ENCODE measurements around the gene PAPLN.

Gene PAPLN

DNA sequence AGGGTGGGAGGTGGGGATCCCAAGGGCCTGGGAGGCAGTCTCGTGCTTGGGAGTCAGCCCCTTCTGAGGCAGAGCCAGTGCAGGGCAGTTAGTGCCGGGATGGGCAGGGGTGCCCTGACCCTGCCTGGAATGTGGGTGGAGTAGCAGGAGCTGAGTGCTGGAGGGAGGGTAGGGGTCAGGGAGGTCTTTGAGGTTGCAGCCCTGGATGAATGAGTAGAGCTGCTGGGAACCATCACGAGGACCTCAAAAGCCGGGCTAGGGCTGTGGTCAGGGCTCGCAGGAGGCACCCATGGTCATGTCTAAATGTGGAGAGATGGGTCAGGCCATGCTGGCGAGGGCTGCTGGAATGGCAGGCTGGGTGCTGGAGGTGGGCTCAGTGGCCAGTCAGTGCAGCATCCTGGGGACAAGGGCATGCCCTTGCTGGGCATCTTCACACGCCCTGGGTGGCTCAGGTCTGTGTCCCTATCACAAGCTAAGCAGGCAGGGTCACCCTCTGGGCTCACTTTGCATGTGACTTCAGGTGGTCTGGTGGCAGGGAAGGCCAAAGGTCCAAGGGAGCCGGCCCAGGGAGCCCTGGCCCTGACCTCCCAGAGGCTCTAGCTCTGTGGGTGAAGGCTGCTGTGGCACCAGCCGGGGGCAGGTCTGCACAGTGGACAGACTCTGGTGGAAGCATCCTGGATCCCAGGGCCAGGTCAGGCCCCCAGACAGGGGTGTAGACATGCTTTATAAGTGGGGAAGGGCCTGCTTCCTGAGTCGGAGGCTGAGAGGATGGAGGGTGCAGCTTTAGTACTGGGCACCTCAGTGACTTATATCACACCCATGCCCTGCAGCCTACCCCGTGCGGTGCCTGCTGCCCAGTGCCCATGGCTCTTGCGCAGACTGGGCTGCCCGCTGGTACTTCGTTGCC is 24.5 kb downstream of the PAPLN start:
- Histone ChIP-seq H3K9me2 (ENCODE audit: low read depth, low read length) (no peaks in the 10 kb centered on the region), H3K4me2 (ENCODE audit: low read length) (no peak overlapping the region), H3F3A (ENCODE audit: insufficient read depth, low read length) (no peaks in the 10 kb centered on the region), H3K27ac (ENCODE audit: low read depth, low read length, poor library complexity, severe bottlenecking) (no peak overlapping the region), H3K4me1 (ENCODE audit: insufficient read depth, low read length, severe bottlenecking) (no peaks in the 10 kb centered on the region), H2AFZ (ENCODE audit: low read length) (no peak overlapping the region), H3K36me3 (ENCODE audit: insufficient read depth, low read length) (no peaks in the 10 kb centered on the region), H3K79me2 (ENCODE audit: insufficient read depth, low read length) (no peaks in the 10 kb centered on the region), H4K20me1 (ENCODE audit: insufficient read depth, low read length) (no peaks in the 10 kb centered on the region), H3K9ac (ENCODE audit: low read length) (no peak overlapping the region), H3K4me3 (ENCODE audit: low read depth, low read length, poor library complexity, severe bottlenecking) (no peak overlapping the region), H3K27me3 (ENCODE audit: insufficient read depth, low read length) (no peaks in the 10 kb centered on the region; the same call in none of the 2 replicates), H3K9me3 (ENCODE audit: low read length) (no peaks in the 10 kb centered on the region)
- TF ChIP-seq CTCF (IDR thresholded peaks at IDR 0.05; ENCODE audit: low read length) = no peak
- no peak for TF ChIP-seq EZH2 (IDR thresholded peaks at IDR 0.05; ENCODE audit: borderline replicate concordance, low read length)

DNA sequence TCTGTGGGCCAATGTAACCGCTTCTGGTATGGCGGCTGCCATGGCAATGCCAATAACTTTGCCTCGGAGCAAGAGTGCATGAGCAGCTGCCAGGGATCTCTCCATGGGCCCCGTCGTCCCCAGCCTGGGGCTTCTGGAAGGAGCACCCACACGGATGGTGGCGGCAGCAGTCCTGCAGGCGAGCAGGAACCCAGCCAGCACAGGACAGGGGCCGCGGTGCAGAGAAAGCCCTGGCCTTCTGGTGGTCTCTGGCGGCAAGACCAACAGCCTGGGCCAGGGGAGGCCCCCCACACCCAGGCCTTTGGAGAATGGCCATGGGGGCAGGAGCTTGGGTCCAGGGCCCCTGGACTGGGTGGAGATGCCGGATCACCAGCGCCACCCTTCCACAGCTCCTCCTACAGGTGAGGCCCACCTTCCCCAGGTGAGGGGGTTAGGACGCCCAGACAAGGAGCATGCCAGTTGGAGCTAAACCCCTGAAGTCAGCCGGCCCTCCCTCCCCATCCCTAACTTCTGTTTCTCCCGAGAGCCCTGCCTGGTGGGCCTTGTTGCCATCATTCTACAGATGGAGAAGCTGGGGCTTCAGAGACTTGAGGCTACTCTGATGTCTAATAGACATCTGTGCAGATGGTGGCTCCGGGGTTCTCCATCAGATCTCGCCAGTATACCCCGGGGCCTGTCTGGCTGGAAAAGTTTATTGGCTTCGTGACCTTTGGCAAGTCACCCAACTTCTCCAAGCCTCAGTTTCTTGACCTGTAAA is 25.3 kb downstream of the PAPLN start:
- Histone ChIP-seq H3K27me3 (ENCODE audit: insufficient read depth, low read length) (no peaks in the 10 kb centered on the region; the same call in none of the 2 replicates), H3K4me2 (ENCODE audit: low read length) (no peak overlapping the region), H3K9me2 (ENCODE audit: low read depth, low read length) (no peaks in the 10 kb centered on the region), H3K27ac (ENCODE audit: low read depth, low read length, poor library complexity, severe bottlenecking) (no peak overlapping the region), H3K4me3 (ENCODE audit: low read depth, low read length, poor library complexity, severe bottlenecking) (no peak overlapping the region), H4K20me1 (ENCODE audit: insufficient read depth, low read length) (no peaks in the 10 kb centered on the region), H3F3A (ENCODE audit: insufficient read depth, low read length) (no peaks in the 10 kb centered on the region), H2AFZ (ENCODE audit: low read length) (no peak overlapping the region), H3K4me1 (ENCODE audit: insufficient read depth, low read length, severe bottlenecking) (no peaks in the 10 kb centered on the region), H3K9ac (ENCODE audit: low read length) (no peak overlapping the region), H3K9me3 (ENCODE audit: low read length) (no peaks in the 10 kb centered on the region), H3K79me2 (ENCODE audit: insufficient read depth, low read length) (no peaks in the 10 kb centered on the region), H3K36me3 (ENCODE audit: insufficient read depth, low read length) (no peaks in the 10 kb centered on the region)
- TF ChIP-seq CTCF (IDR thresholded peaks at IDR 0.05; ENCODE audit: low read length) (no peak), EZH2 (IDR thresholded peaks at IDR 0.05; ENCODE audit: borderline replicate concordance, low read length) (no peak)

GRCh38 chr14:73263606-73264005 is 26.3 kb downstream of the PAPLN start:
- Histone ChIP-seq H3K4me3 (ENCODE audit: low read depth, low read length, poor library complexity, severe bottlenecking) (no peak overlapping the region), H3K9ac (ENCODE audit: low read length) (no peak overlapping the region), H3F3A (ENCODE audit: insufficient read depth, low read length) (no peaks in the 10 kb centered on the region), H3K36me3 (ENCODE audit: insufficient read depth, low read length) (no peaks in the 10 kb centered on the region), H3K9me2 (ENCODE audit: low read depth, low read length) (no peaks in the 10 kb centered on the region), H4K20me1 (ENCODE audit: insufficient read depth, low read length) (no peaks in the 10 kb centered on the region), H2AFZ (ENCODE audit: low read length) (no peak overlapping the region), H3K9me3 (ENCODE audit: low read length) (no peaks in the 10 kb centered on the region), H3K27me3 (ENCODE audit: insufficient read depth, low read length) (no peaks in the 10 kb centered on the region; the same call in none of the 2 replicates), H3K4me1 (ENCODE audit: insufficient read depth, low read length, severe bottlenecking) (no peaks in the 10 kb centered on the region), H3K4me2 (ENCODE audit: low read length) (no peak overlapping the region), H3K27ac (ENCODE audit: low read depth, low read length, poor library complexity, severe bottlenecking) (no peak overlapping the region), H3K79me2 (ENCODE audit: insufficient read depth, low read length) (no peaks in the 10 kb centered on the region)
- no peak for TF ChIP-seq CTCF (IDR thresholded peaks at IDR 0.05; ENCODE audit: low read length)
